GM12872 (cell line): Measurements from ENCODE around the gene PSME3.

ENCODE experiments used
- CTCF ChIP-seq: IDR thresholded peaks from 3 replicates; pipeline ENCODE4 v1.5.1; 2011; ENCODE audit warnings: low read depth, mild to moderate bottlenecking, low read length, moderate library complexity; ENCODE audit not compliant: insufficient read depth

The PSME3 gene

GRCh38 chr17:42871647-42872046 is 38.5 kb downstream of the PSME3 start:
- TF ChIP-seq CTCF: no peak

- no peak for TF ChIP-seq CTCF
Measured at GRCh38 chr17:42872251-42872965, 39.2 kb downstream of the PSME3 start.

GRCh38 chr17:42873315-42873714 is 40.1 kb downstream of the PSME3 start:
- TF ChIP-seq CTCF: 0 out of 3 replicates have a peak, but pooled peaks have one; percentile 20

GRCh38 chr17:42877037-42877436 is 43.8 kb downstream of the PSME3 start:
- TF ChIP-seq CTCF: no peak

- no peak for TF ChIP-seq CTCF
Measured at GRCh38 chr17:42878123-42878880, 45.1 kb downstream of the PSME3 start.

- TF ChIP-seq CTCF: no peak
Measured at GRCh38 chr17:42878924-42879595, 45.9 kb downstream of the PSME3 start.

GRCh38 chr17:42879596-42879985 is 46.4 kb downstream of the PSME3 start:
- no peak for TF ChIP-seq CTCF
